Measurements from ENCODE around the gene EEF1AKMT4. TPM values are rescaled to one million over a fixed set of nuclear protein-coding genes. Genes with fewer than 3 reads are reported as not detected.

EEF1AKMT4 gene
- total RNA-seq, 1 experiment from 2014 or later = 10.7 TPM

DNA sequence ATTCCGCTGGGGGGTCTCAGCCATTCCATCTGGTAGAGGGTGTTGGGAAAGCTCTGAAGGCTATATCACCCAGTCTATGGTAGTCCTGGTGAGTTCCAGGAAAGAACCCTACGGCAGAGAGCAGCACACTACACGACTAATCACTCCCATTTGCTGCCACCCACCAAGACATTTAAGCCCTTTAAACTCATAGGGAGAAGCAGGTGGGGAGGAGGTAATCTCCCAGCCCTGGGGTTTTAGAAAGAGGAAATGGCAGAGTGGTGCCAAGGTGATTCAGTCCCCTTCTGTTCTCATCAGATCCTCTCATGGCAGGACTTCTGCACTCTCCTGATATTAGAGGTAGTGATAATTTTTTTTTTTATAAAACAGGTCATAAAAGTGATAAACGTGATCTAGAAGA lies 30.7 kb upstream of the EEF1AKMT4 start:
- BruUV-seq (replicated peaks) = no TSS peak
- in situ Hi-C loops (cut with HindIII; ENCODE audit: low pct_unique_long_range_greater_than_20kb, low sequenced_read_pairs) = no loop called here
- Histone ChIP-seq H3K4me3 (ENCODE audit: low read depth in 2 of 2, low read length in 2 of 2) (no peak overlapping the region), H3K27me3 (ENCODE audit: control insufficient read depth, insufficient read depth, low read length) (no peaks in the 10 kb centered on the region), H3K9me3 (ENCODE audit: control insufficient read depth, insufficient read depth, low read depth, low read length) (no peaks in the 10 kb centered on the region), H3K36me3 (ENCODE audit: control insufficient read depth, insufficient read depth, low read length) (no peaks in the 10 kb centered on the region), H3K4me1 (ENCODE audit: control insufficient read depth, insufficient read depth, low read length) (no peaks in the 10 kb centered on the region), H3K27ac (ENCODE audit: low read length) (no peak overlapping the region)
- DNase-seq (ENCODE audit: low read depth, low spot score) = no peak
- ChIA-PET POLR2A (no interaction called here), CTCF (no interaction called here)
- ATAC-seq = 0 out of 2 replicates have a peak, but pooled peaks have one; percentile 46
- intact Hi-C loops (cut with micrococcal nuclease; ENCODE audit: unreplicated experiment) = no loop called here
- TF ChIP-seq POLR2AphosphoS5 (IDR thresholded peaks at IDR 0.05; ENCODE audit: low read depth, low read length) (no peak), SIN3A (IDR thresholded peaks at IDR 0.05; ENCODE audit: borderline replicate concordance, insufficient read depth, low read depth, low read length) (no peak), TCF7L2 (IDR thresholded peaks at IDR 0.05; ENCODE audit: low read depth, low read length) (no peak)
- TF ChIP-seq, protein P1, sequence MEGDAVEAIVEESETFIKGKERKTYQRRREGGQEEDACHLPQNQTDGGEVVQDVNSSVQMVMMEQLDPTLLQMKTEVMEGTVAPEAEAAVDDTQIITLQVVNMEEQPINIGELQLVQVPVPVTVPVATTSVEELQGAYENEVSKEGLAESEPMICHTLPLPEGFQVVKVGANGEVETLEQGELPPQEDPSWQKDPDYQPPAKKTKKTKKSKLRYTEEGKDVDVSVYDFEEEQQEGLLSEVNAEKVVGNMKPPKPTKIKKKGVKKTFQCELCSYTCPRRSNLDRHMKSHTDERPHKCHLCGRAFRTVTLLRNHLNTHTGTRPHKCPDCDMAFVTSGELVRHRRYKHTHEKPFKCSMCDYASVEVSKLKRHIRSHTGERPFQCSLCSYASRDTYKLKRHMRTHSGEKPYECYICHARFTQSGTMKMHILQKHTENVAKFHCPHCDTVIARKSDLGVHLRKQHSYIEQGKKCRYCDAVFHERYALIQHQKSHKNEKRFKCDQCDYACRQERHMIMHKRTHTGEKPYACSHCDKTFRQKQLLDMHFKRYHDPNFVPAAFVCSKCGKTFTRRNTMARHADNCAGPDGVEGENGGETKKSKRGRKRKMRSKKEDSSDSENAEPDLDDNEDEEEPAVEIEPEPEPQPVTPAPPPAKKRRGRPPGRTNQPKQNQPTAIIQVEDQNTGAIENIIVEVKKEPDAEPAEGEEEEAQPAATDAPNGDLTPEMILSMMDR (IDR thresholded peaks at IDR 0.05) = no peak
- TF ChIP-seq, protein P2, sequence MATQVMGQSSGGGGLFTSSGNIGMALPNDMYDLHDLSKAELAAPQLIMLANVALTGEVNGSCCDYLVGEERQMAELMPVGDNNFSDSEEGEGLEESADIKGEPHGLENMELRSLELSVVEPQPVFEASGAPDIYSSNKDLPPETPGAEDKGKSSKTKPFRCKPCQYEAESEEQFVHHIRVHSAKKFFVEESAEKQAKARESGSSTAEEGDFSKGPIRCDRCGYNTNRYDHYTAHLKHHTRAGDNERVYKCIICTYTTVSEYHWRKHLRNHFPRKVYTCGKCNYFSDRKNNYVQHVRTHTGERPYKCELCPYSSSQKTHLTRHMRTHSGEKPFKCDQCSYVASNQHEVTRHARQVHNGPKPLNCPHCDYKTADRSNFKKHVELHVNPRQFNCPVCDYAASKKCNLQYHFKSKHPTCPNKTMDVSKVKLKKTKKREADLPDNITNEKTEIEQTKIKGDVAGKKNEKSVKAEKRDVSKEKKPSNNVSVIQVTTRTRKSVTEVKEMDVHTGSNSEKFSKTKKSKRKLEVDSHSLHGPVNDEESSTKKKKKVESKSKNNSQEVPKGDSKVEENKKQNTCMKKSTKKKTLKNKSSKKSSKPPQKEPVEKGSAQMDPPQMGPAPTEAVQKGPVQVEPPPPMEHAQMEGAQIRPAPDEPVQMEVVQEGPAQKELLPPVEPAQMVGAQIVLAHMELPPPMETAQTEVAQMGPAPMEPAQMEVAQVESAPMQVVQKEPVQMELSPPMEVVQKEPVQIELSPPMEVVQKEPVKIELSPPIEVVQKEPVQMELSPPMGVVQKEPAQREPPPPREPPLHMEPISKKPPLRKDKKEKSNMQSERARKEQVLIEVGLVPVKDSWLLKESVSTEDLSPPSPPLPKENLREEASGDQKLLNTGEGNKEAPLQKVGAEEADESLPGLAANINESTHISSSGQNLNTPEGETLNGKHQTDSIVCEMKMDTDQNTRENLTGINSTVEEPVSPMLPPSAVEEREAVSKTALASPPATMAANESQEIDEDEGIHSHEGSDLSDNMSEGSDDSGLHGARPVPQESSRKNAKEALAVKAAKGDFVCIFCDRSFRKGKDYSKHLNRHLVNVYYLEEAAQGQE (IDR thresholded peaks at IDR 0.05; ENCODE audit: insufficient read depth in 1 of 2, low read depth in 2 of 2, low read length in 1 of 2) = no peak

DNA sequence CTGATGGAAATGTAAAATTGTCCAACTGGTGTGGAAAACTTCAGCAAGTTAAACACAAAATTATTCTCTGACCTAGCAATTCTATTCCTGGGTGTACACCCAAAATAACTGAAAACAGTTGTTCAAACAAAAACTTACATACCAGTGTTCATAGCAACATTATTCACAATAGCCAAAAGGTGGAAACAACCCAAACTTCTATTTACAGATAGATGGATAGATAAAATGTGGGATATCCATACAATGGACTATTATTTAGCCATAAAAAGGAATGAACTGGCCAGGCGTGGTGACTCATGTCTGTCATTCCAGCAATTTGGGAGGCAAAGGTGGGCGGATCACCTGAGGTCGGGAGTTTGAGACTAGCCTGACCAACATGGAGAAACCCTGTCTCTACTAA lies 27.0 kb upstream of the EEF1AKMT4 start:
- POLR2A ChIA-PET = no interaction called here
- H3K4me3 ChIP-seq (ENCODE audit: low read depth in 2 of 2, low read length in 2 of 2) = no peak overlapping the region
- no peaks in the 10 kb centered on the region for H3K27me3 ChIP-seq (ENCODE audit: control insufficient read depth, insufficient read depth, low read length)
- in situ Hi-C loops (cut with HindIII; ENCODE audit: low pct_unique_long_range_greater_than_20kb, low sequenced_read_pairs) (no loop called here), intact Hi-C loops (cut with micrococcal nuclease; ENCODE audit: unreplicated experiment) (no loop called here)
- ATAC-seq = no peak
- no TSS peak for BruUV-seq (replicated peaks)
- no peaks in the 10 kb centered on the region for H3K4me1 ChIP-seq (ENCODE audit: control insufficient read depth, insufficient read depth, low read length)
- TF ChIP-seq, protein P1 (IDR thresholded peaks at IDR 0.05) = no peak
- TF ChIP-seq TCF7L2 (IDR thresholded peaks at IDR 0.05; ENCODE audit: low read depth, low read length) = no peak
- TF ChIP-seq SIN3A (IDR thresholded peaks at IDR 0.05; ENCODE audit: borderline replicate concordance, insufficient read depth, low read depth, low read length) = no peak
- TF ChIP-seq, protein P2 (IDR thresholded peaks at IDR 0.05; ENCODE audit: insufficient read depth in 1 of 2, low read depth in 2 of 2, low read length in 1 of 2) = no peak
- no peak for TF ChIP-seq POLR2AphosphoS5 (IDR thresholded peaks at IDR 0.05; ENCODE audit: low read depth, low read length)
- no peak for DNase-seq (ENCODE audit: low read depth, low spot score)
- CTCF ChIA-PET = no interaction called here
- no peaks in the 10 kb centered on the region for H3K36me3 ChIP-seq (ENCODE audit: control insufficient read depth, insufficient read depth, low read length)
- no peak overlapping the region for H3K27ac ChIP-seq (ENCODE audit: low read length)
- no peaks in the 10 kb centered on the region for H3K9me3 ChIP-seq (ENCODE audit: control insufficient read depth, insufficient read depth, low read depth, low read length)
